HL-60 (cell line): ENCODE results near the gene GIT2.

Experiments
- DNase-seq, 2 experiments: peaks; one replicate each; pipeline ENCODE4 v3.0.0-alpha.2; 2010 to 2020; ENCODE audit warnings: low read depth in 1 of 2, low spot score in 1 of 2
- H3K27ac ChIP-seq: fragments of 250-450 bp; sonication (Bioruptor Pico); replicated peaks from 2 replicates; pipeline ENCODE4 v1.5.1; 2020; ENCODE audit warnings: mild to moderate bottlenecking, moderate library complexity
- H3K27me3 ChIP-seq: fragments of 250-450 bp; sonication (Bioruptor Pico); 2 replicates; pipeline ENCODE4 v1.5.1; 2021; ENCODE audit warnings: mild to moderate bottlenecking, moderate library complexity; ENCODE audit not compliant: insufficient read depth, poor library complexity, severe bottlenecking
- H3K4me3 ChIP-seq: replicated peaks from 2 replicates; pipeline ENCODE4 v1.5.1; 2011; ENCODE audit warnings: mild to moderate bottlenecking, control low read depth, low read length; ENCODE audit not compliant: insufficient read depth
- GABPA ChIP-seq: IDR thresholded peaks from 2 replicates; pipeline ENCODE4 v1.6.1; 2012; ENCODE audit warnings: low read depth
- POLR2AphosphoS5 ChIP-seq: IDR thresholded peaks from 2 replicates; pipeline ENCODE4 v1.6.1; 2012; ENCODE audit warnings: low read depth
- SPI1 ChIP-seq: IDR thresholded peaks from 2 replicates; pipeline ENCODE4 v1.6.1; 2012; ENCODE audit warnings: low read depth, mild to moderate bottlenecking, borderline replicate concordance
- TF ChIP-seq, protein P1 (sequence below): IDR thresholded peaks from 2 replicates; pipeline ENCODE4 v1.6.1; 2012; ENCODE audit warnings: low read depth; ENCODE audit not compliant: insufficient replicate concordance
- TF ChIP-seq, protein P2 (sequence below): IDR thresholded peaks from one replicate; pipeline ENCODE4 v1.5.1; 2011; ENCODE audit warnings: low read length, control low read depth, inconsistent platforms; ENCODE audit not compliant: insufficient read depth

The GIT2 gene

GRCh38 chr12:109962398-109962797, 33.8 kb downstream of the GIT2 start:
- Histone ChIP-seq H3K27ac (no peak overlapping the region), H3K27me3 (no peaks in the 10 kb centered on the region), H3K4me3 (no peak overlapping the region)
- no peak for DNase-seq
- no peak for TF ChIP-seq GABPA
- TF ChIP-seq, protein P1, sequence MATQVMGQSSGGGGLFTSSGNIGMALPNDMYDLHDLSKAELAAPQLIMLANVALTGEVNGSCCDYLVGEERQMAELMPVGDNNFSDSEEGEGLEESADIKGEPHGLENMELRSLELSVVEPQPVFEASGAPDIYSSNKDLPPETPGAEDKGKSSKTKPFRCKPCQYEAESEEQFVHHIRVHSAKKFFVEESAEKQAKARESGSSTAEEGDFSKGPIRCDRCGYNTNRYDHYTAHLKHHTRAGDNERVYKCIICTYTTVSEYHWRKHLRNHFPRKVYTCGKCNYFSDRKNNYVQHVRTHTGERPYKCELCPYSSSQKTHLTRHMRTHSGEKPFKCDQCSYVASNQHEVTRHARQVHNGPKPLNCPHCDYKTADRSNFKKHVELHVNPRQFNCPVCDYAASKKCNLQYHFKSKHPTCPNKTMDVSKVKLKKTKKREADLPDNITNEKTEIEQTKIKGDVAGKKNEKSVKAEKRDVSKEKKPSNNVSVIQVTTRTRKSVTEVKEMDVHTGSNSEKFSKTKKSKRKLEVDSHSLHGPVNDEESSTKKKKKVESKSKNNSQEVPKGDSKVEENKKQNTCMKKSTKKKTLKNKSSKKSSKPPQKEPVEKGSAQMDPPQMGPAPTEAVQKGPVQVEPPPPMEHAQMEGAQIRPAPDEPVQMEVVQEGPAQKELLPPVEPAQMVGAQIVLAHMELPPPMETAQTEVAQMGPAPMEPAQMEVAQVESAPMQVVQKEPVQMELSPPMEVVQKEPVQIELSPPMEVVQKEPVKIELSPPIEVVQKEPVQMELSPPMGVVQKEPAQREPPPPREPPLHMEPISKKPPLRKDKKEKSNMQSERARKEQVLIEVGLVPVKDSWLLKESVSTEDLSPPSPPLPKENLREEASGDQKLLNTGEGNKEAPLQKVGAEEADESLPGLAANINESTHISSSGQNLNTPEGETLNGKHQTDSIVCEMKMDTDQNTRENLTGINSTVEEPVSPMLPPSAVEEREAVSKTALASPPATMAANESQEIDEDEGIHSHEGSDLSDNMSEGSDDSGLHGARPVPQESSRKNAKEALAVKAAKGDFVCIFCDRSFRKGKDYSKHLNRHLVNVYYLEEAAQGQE: no peak
- TF ChIP-seq, protein P2, sequence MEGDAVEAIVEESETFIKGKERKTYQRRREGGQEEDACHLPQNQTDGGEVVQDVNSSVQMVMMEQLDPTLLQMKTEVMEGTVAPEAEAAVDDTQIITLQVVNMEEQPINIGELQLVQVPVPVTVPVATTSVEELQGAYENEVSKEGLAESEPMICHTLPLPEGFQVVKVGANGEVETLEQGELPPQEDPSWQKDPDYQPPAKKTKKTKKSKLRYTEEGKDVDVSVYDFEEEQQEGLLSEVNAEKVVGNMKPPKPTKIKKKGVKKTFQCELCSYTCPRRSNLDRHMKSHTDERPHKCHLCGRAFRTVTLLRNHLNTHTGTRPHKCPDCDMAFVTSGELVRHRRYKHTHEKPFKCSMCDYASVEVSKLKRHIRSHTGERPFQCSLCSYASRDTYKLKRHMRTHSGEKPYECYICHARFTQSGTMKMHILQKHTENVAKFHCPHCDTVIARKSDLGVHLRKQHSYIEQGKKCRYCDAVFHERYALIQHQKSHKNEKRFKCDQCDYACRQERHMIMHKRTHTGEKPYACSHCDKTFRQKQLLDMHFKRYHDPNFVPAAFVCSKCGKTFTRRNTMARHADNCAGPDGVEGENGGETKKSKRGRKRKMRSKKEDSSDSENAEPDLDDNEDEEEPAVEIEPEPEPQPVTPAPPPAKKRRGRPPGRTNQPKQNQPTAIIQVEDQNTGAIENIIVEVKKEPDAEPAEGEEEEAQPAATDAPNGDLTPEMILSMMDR: no peak

- no peaks in the 10 kb centered on the region for H3K27me3 ChIP-seq
- TF ChIP-seq, protein P2: no peak
- TF ChIP-seq SPI1 (no peak), POLR2AphosphoS5 (no peak), GABPA (no peak)
- TF ChIP-seq, protein P1: no peak
- no peak overlapping the region for H3K27ac ChIP-seq
- H3K4me3 ChIP-seq: no peak overlapping the region
- DNase-seq: no peak
Observed at GRCh38 chr12:109961612-109962011, 34.6 kb downstream of the GIT2 start.

- no peak overlapping the region for H3K4me3 ChIP-seq
- TF ChIP-seq SPI1 (no peak), GABPA (no peak), POLR2AphosphoS5 (no peak)
- TF ChIP-seq, protein P2: no peak
- TF ChIP-seq, protein P1: no peak
- no peak for DNase-seq
- no peak overlapping the region for H3K27ac ChIP-seq
- H3K27me3 ChIP-seq: no peaks in the 10 kb centered on the region
Observed at GRCh38 chr12:109961201-109961600, 35.0 kb downstream of the GIT2 start.
